ENCODE measurements around the gene TAB2. TPM values are rescaled to one million over a fixed set of nuclear protein-coding genes. Genes with fewer than 3 reads are reported as not detected.

Gene TAB2
- total RNA-seq, 4 donors from 2014 or later, result 43.6 to 89.9 (median 64.7) TPM

GRCh38 chr6:149446791-149447376 lies 129.4 kb downstream of the TAB2 start:
- H3K36me3 ChIP-seq, result no peaks in the 10 kb centered on the region
- WGBS, 2 donors (ENCODE audit: low coverage in 1 of 2), result 82% methylated on average over 5 of the region's 5 CpGs; no CpG with 5 or more reads in 1 of the 2 donors
- no peak for TF ChIP-seq POLR2A (IDR thresholded peaks at IDR 0.05)
- TF ChIP-seq, protein P1, sequence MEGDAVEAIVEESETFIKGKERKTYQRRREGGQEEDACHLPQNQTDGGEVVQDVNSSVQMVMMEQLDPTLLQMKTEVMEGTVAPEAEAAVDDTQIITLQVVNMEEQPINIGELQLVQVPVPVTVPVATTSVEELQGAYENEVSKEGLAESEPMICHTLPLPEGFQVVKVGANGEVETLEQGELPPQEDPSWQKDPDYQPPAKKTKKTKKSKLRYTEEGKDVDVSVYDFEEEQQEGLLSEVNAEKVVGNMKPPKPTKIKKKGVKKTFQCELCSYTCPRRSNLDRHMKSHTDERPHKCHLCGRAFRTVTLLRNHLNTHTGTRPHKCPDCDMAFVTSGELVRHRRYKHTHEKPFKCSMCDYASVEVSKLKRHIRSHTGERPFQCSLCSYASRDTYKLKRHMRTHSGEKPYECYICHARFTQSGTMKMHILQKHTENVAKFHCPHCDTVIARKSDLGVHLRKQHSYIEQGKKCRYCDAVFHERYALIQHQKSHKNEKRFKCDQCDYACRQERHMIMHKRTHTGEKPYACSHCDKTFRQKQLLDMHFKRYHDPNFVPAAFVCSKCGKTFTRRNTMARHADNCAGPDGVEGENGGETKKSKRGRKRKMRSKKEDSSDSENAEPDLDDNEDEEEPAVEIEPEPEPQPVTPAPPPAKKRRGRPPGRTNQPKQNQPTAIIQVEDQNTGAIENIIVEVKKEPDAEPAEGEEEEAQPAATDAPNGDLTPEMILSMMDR (IDR thresholded peaks at IDR 0.05), result no peak
- no peak for TF ChIP-seq EP300 (IDR thresholded peaks at IDR 0.05; ENCODE audit: low read depth)
- no peak overlapping the region for H3K27ac ChIP-seq
- peaks cover 0 to 21% (median 16%) of the 10 kb centered on the region in 4 donors for H3K4me1 ChIP-seq
- H3K27me3 ChIP-seq, result no peaks in the 10 kb centered on the region
- in situ Hi-C loops (cut with MboI; ENCODE audit: low pct_ligation_motif_present in 1 of 4, low pct_unique_long_range_greater_than_20kb in 1 of 4, low sequenced_read_pairs in 3 of 4) (loop anchor here in 2 of 4 donors (25.0 kb wide), 2 partner anchors 260 to 885 kb away; no protein-coding TSS in a partner anchor), intact Hi-C loops (cut with DNase I; ENCODE audit: low total_unique reads) (no loop called here)
- H3K9me3 ChIP-seq, result no peaks in the 10 kb centered on the region
- DNase-seq, result no peak
- H3K4me3 ChIP-seq, result no peak overlapping the region

DNA sequence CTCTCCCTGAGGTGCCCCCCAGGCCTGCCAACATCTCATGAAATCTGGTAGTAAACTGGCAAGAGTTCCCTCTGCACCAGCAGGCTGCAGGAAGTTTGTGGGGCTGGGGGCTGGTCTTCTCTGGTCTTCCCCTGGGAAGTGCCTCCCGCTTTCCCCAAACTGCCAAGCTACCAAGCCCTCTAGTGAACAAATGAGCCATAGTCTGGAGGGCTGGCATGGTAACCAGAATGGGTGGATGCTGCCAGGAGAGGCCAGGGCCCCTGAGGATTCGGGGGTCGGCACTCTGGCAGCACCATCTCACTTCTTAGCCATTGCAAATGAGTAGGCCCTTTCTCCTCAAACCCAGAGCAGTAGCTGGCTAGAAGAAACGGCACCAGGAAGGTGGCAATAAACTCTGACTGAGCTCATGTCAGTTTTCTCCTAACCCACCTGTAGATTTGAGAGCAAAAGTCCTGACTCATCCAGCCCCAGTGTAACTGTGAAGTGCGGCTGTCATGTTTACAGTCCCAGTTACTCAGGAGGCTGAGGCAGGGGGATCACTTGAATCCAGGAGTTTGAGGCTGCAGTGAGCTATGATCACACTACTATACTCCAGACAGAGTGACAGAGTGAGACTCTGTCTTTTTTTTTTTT lies 131.4 kb downstream of the TAB2 start:
- no peak for DNase-seq
- no peaks in the 10 kb centered on the region for H3K36me3 ChIP-seq
- intact Hi-C loops (cut with DNase I; ENCODE audit: low total_unique reads), result no loop called here
- H3K4me1 ChIP-seq, result peaks cover 12 to 39% (median 26%) of the 10 kb centered on the region in 4 donors
- no peak overlapping the region for H3K4me3 ChIP-seq
- WGBS, 2 donors (ENCODE audit: low coverage in 1 of 2), result 89% methylated on average over 5 of the region's 5 CpGs; no CpG with 5 or more reads in 1 of the 2 donors
- no peaks in the 10 kb centered on the region for H3K27me3 ChIP-seq
- TF ChIP-seq POLR2AphosphoS5 (IDR thresholded peaks at IDR 0.05), result no peak
- no peak for TF ChIP-seq POLR2A (IDR thresholded peaks at IDR 0.05)
- no peak for TF ChIP-seq EP300 (IDR thresholded peaks at IDR 0.05; ENCODE audit: low read depth)
- TF ChIP-seq, protein P1 (IDR thresholded peaks at IDR 0.05), result no peak
- no peaks in the 10 kb centered on the region for H3K9me3 ChIP-seq
- no peak overlapping the region for H3K27ac ChIP-seq
- in situ Hi-C loops (cut with MboI; ENCODE audit: low pct_ligation_motif_present in 1 of 4, low pct_unique_long_range_greater_than_20kb in 1 of 4, low sequenced_read_pairs in 3 of 4), result loop anchor here in 2 of 4 donors (25.0 kb wide), 2 partner anchors 262 to 887 kb away; no protein-coding TSS in a partner anchor

DNA sequence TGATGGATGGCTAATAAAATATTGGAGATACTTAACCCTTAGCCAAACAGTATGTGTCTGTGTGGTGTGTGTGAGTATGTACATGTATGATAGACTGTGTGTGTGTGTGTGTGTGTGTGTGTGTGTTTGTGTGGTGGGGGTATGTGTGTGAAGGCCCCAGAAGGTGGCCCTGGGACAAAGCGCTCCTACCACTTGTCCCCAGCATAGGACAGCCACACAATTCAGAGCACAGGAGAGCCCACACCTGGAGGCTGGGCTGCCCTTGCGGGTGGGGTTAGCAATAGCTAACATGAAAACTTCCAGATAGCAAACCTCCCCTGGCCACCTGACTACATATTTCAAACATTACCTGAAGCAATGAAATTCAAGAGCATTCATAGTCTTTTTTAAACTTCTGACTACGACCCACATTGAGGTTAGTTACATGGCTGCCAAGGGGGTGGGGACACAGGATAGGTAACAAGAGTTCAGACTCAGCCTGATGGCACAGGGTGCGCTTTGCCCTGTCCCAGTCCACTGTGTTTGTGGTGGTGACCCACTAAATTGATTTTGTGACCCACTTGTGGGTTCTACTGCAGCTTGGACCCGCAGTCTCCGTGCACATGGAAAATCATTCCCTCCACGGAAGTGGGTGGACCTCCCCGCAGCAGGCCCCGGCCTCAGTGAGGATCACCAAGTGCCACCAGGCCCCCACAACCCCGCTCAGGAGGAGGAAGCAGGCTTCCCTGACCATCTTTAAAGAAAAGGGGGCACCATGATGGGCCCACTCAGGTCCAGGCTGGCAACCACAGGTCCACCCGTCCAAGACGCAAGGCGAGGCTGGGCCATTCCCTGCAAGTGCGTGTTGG lies 132.5 kb downstream of the TAB2 start:
- no peak for DNase-seq
- intact Hi-C loops (cut with DNase I; ENCODE audit: low total_unique reads) (no loop called here), in situ Hi-C loops (cut with MboI; ENCODE audit: low pct_ligation_motif_present in 1 of 4, low pct_unique_long_range_greater_than_20kb in 1 of 4, low sequenced_read_pairs in 3 of 4) (loop anchor here in 2 of 4 donors (25.0 kb wide), 2 partner anchors 263 to 888 kb away; no protein-coding TSS in a partner anchor)
- no peaks in the 10 kb centered on the region for H3K36me3 ChIP-seq
- peak overlapping the region in 3 of 4 donors; percentile 36 to 64 (median 48) for H3K4me3 ChIP-seq
- no peaks in the 10 kb centered on the region for H3K27me3 ChIP-seq
- peak overlapping the region; percentile 47 to 79 (median 78) for H3K27ac ChIP-seq
- TF ChIP-seq, protein P1 (IDR thresholded peaks at IDR 0.05), result no peak
- TF ChIP-seq EP300 (IDR thresholded peaks at IDR 0.05; ENCODE audit: low read depth), result no peak
- no peak for TF ChIP-seq POLR2A (IDR thresholded peaks at IDR 0.05)
- TF ChIP-seq POLR2AphosphoS5 (IDR thresholded peaks at IDR 0.05), result no peak
- H3K4me1 ChIP-seq, result peaks cover 21 to 50% (median 37%) of the 10 kb centered on the region in 4 donors
- no peaks in the 10 kb centered on the region for H3K9me3 ChIP-seq
- 40 to 84% methylated on average over 1 to 14 of the region's 14 CpGs for WGBS, 2 donors (ENCODE audit: low coverage in 1 of 2)
